HG03175 (cell line): ENCODE measurements around the gene FZD4.
"Not testable (repeated sequence)": the region's sequence is repeated elsewhere in the genome, so short reads cannot be mapped to it uniquely, and the experiment has no call there.

ENCODE experiments used
- ATAC-seq: cut with Tn5 transposase; IDR thresholded peaks from one replicate; pipeline ENCODE4 v1.9.1; 2021; ENCODE audit warnings: mild to moderate bottlenecking, moderate library complexity; ENCODE audit not compliant: unreplicated experiment

FZD4 gene

DNA sequence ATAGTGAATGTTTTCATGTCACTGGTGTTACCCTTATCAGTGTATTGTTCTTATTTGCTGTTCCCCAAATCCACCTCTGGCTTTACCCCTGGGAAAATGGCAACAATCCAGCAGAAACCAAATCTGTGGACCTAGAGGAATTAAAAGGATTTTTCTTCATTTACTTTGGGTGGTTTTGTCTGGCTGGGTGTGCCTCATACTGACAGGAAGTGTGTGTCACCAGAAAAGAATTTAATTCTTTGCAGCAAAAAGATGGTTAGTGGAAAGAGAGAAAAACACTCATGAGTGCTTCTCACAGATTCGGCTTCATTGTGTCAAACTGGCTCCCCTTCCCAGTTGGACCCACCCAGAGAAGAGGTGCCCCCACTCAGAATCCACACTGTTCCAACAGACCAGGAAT lies 38.9 kb downstream of the FZD4 start:
- no peak for ATAC-seq

DNA sequence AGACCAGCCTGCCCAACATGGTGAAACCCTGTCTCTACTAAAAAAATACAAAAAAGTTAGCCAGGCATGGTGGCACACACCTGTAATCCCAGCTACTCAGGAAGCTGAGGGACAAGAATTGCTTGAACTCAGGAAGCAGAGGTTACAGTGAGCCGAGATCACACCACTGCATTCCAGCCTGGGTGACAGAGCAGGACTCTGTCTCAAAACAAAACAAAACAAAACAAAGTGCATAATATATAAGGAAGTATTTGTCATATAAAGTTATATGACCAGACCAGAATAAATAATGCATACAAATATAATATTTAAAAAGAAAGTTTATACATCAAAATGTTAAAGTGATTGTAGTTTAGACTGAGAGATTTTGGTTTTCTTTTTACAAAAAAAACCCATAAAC lies 39.3 kb downstream of the FZD4 start:
- ATAC-seq: not testable (repeated sequence)

DNA sequence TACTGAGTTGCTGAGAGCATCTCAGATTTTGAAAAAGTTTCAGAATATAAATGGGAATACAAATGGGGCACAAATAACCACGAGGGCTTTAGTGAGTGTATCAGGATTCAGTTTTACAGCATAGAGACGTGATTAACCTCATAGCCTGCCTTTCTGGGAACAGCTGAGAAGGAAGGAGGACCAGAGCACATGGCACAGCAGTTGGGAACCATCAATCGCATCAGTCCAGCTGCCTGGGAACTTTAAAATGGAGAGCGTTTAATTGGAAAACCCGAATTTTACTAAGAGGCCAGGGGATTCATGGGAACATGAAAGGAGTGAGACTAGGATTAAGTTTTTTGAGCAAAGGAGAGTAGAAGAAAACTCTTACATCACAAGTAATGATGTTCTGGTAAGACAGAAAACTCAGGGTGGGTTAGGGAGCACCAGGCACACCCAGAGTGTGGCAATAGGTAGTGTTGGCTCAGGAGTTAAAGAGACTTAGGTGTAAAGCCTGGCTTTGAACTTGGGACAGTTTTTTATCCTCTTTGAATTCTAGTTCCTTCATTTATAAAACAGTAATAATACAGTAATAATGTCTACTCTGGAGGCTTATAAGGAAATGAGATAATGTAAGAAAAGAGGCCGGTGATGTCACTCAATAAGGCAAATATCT lies 40.2 kb downstream of the FZD4 start:
- no peak for ATAC-seq

DNA sequence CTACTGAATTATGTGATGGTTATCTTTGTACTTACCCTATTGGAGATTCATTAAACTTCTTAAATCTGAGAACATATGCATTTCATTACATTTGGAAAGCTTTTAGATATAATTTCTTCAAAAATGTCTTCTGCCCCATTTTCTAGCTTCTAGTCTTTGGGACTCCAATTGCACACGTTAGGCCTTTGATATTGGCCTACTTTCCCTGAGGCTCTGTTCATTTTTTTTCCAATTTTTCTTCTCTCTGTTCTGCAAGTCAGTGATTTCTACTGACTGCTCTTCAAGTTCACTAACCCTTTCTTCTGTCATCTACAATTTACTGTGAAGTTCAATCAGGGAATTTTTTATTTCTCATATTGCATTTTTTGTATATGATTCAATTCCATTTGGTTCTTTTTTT lies 43.0 kb downstream of the FZD4 start:
- no peak for ATAC-seq

DNA sequence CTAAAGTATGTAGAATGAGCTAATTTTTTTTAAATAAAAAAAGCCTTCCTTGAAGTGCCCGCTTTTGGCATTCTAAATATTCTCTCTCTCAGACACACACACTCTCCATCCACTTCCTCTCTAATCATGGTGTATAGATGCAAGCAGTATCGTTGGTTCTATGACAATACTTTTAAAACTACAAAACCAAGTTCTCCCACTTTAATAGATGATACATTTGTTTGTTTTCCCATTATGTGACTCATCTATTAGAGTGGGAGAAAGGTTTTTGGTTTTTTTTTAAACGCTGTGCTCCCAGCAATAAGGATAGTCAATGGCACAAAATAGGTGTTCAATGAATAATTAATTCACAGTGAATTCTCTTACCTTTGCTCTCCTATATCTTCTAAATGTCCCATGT lies 44.6 kb downstream of the FZD4 start:
- ATAC-seq: no peak

DNA sequence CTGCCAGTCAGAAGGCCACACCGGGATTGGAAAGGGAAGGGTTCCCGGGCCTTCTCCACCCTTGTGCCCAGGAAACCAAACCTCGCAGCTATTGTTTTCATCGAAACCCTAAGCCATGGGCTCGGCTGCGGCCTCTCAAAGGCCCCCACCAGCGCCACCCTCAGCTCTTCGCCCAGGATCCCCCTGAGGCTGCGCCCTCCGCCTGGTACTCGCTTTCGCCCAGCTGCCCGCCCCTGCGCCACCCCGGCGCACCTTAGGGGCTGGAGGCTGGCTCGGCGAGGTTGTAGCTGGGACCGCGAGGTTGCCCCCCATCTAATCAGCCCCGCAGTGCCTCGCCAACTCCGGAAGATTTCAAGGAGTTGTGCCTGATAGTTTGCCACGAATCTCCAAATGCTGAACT lies 49.0 kb downstream of the FZD4 start:
- ATAC-seq: no peak

DNA sequence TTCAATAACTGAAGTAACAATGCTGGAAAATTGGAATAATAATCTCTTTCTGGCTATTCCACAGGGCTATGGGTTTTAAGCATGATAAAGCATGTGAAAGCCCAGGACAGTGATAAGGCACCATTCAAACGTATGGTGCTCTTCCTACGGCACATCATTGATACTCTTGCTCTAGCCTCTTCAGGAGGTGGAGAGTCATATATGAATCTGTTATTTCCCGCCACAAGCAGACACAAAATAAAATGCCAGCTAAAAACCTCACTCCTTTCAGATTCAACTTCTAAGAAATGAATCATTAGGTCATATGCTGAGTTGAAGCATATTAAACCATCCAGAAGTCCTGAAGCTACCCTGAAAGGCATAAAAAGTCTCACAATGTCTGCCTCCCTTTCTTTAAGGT lies 49.9 kb downstream of the FZD4 start:
- ATAC-seq: no peak

DNA sequence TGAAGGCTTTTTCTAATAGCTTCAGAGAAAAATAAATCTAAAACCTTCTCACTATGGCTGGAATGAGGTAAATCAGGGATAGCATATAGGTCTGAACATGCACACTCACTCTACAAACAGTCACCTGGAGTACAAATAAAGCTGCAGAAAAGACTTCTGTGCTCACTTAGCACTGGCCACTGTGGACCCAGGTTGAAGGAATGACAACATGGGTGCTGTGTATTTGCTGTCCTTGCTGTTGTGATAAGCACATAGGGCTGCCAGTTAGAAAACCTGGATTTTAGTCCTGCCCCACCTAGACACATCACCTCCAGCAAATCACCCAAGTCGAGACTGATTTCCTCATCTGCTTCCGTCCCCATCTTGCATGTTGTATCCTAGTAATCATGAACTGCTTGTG lies 51.2 kb downstream of the FZD4 start:
- no peak for ATAC-seq

DNA sequence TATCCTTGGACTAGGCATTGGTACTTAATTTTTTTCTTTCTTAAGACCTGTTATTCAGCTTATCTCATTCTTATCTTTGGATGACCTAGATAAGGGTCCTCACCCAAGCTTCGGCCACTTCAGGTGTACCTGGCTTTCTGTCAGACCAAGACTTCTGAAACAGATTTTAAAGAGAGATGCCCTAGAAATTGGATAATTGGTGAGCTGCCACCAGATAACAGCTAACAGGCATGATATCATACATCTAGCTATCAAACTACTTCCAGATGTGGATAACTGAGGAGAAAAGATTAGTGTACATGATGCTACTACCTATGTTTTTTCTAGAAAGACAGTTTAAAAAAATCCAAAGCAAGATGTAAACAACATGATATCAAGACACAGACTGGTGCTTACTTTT lies 52.9 kb downstream of the FZD4 start:
- ATAC-seq: no peak

DNA sequence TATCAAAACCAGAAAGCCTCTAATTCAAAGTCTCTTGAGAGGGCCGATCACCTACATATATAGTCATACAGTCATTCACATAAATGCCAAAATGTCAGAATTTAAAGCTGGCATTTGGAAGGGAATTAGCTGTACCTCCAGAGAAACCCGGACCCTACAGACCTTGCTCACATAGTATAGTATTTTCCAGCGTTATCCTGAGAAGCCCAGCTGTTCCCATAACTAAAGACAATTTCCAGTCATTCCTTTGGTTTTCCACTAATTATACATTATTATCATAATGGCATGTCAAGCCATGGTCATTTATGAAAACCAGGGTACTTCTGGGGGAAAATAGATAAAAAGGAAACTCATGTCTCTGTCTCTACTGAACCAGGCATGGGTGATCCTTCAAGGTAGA lies 53.6 kb downstream of the FZD4 start:
- ATAC-seq: no peak

DNA sequence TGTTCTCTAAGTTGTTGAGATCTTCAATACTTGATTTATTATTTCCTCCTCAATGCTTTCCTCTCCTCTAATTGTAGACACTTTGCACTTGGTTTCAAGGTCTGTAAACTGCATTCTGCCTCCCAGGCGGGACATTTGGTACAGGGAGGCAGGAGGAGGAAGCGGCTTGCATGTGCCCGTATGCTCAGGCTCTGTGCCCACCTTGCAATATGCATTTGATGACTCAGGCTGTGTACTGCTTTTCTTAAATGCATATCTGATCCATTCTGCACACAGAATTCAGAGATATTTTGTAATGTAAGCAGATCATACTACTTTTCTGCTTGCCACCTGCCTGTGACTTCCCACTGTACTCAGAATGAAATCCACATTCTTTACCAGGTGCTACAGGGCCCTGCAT lies 55.0 kb downstream of the FZD4 start:
- ATAC-seq: no peak

DNA sequence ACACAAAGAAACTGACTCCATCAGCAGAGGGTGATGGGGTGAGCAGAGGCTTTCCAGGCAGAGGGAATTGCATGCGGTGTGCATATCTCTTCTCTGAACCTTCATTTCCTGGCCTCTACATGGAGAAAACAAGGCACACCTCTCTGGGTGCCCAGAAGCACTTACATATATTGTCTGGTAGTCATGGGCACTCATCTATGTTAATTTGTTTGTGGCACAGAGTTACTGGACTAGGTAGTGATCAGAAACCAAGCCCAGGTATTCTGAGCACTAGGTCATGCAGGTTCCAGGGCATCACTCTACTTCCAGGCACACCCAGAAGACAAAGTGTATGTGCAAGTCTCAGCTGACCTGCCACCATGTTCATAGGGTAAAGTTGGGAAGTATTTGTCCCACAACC lies 56.5 kb downstream of the FZD4 start:
- no peak for ATAC-seq

DNA sequence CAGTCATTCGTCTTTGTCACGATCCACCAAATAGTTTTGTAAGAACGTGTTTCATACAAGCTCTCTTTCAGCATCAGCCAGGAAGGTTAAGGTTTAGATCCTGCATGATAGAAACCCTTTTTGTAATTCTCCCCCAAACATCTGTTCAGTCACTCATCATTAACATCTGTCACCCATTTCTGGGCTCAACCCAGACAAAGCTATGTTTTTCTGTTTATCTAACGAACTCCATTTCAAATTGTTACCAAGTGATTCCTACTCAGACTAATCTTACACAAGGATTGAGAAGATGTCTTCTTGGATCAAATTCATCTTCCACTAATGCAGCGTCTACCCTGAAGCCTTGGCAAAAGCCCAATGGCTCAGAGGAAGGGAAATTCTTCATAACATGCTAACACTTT lies 58.8 kb downstream of the FZD4 start:
- no peak for ATAC-seq
